ENCODE measurements around the gene CDHR3. TPM values are rescaled to one million over a fixed set of nuclear protein-coding genes. Genes with fewer than 3 reads are reported as not detected.

CDHR3 gene
- total and polyA plus RNA-seq, 4 donors = 1.0 to 10.5 (median 1.8) TPM

- H3K27ac ChIP-seq (ENCODE audit: low read depth in 1 of 2, low read length in 2 of 2) = no peak overlapping the region
- WGBS = 92% methylated on average over 3 of the region's 3 CpGs
Measured at GRCh38 chr7:106068986-106069385, 105.9 kb downstream of the CDHR3 start.

More at GRCh38 chr7:106068986-106069385, 105.9 kb downstream of the CDHR3 start:
- no peak overlapping the region for H3K4me3 ChIP-seq (ENCODE audit: low read depth in 1 of 3, low read length in 3 of 3)
- no peaks in the 10 kb centered on the region for H3K27me3 ChIP-seq (ENCODE audit: control insufficient read depth in 4 of 4, insufficient read depth in 4 of 4, low read length in 3 of 4)
- no peak overlapping the region for H3K9ac ChIP-seq (ENCODE audit: low read depth in 1 of 2, low read length in 2 of 2)
- TF ChIP-seq REST (IDR thresholded peaks at IDR 0.05) (no peak), HNF4A (conservative IDR thresholded peaks at IDR 0.05) (no peak), NR2F2 (IDR thresholded peaks at IDR 0.05) (no peak), YY1 (IDR thresholded peaks at IDR 0.05) (no peak), RXRA (IDR thresholded peaks at IDR 0.05) (no peak), ZBTB33 (IDR thresholded peaks at IDR 0.05) (no peak), GABPA (IDR thresholded peaks at IDR 0.05 in 1 of 2, conservative IDR thresholded peaks at IDR 0.05 in 1 of 2) (no peak), HNF4G (IDR thresholded peaks at IDR 0.05) (no peak), JUND (IDR thresholded peaks at IDR 0.05) (no peak), CTCF (IDR thresholded peaks at IDR 0.05; ENCODE audit: low read depth, low read length, missing input control) (no peak), MAX (IDR thresholded peaks at IDR 0.05) (no peak), EGR1 (IDR thresholded peaks at IDR 0.05; ENCODE audit: low read depth in 2 of 2) (no peak), FOXA1 (IDR thresholded peaks at IDR 0.05) (no peak), FOXA2 (IDR thresholded peaks at IDR 0.05) (no peak), ATF3 (IDR thresholded peaks at IDR 0.05) (no peak), SP1 (IDR thresholded peaks at IDR 0.05) (no peak), RAD21 (IDR thresholded peaks at IDR 0.05) (no peak), TAF1 (conservative IDR thresholded peaks at IDR 0.05) (no peak)
- no peak for DNase-seq (ENCODE audit: low spot score)
- peaks cover 4 to 30% (median 14%) of the 10 kb centered on the region in 4 donors for H3K4me1 ChIP-seq (ENCODE audit: control insufficient read depth in 4 of 4, insufficient read depth in 4 of 4, low read length in 3 of 4)
- H3K36me3 ChIP-seq (ENCODE audit: control insufficient read depth in 4 of 4, insufficient read depth in 3 of 4, low read depth in 1 of 4, low read length in 3 of 4) = no peaks in the 10 kb centered on the region
- H3K9me3 ChIP-seq (ENCODE audit: control insufficient read depth in 4 of 4, low read length in 3 of 4) = no peaks in the 10 kb centered on the region

Measured in liver (tissue), 9 donors.